Adrenal gland (tissue), 12 donors: Measurements from ENCODE around the gene ENPP7. TPM values are rescaled to one million over a fixed set of nuclear protein-coding genes. Genes with fewer than 3 reads are reported as not detected.

Experiments
- DNase-seq, 7 donors: peaks; one replicate each; pipeline ENCODE4 v3.0.0-alpha.2; 2019 to 2020
- H3K27ac ChIP-seq, 5 donors: fragments of 200-600 bp; sonication (generic) in 4 of 5; 1 replicate in 3 of 5; 2 replicates in 2 of 5; pipeline versions ENCODE4 v1.5.1 to v1.8.0; 2016 to 2020; ENCODE audit warnings: mild to moderate bottlenecking in 1 of 5
- H3K27me3 ChIP-seq: fragments of 200-600 bp; 2 replicates; pipeline ENCODE4 v1.8.0; 2021
- H3K36me3 ChIP-seq, 2 donors: fragments of 200-600 bp; replicated peaks in 1 of 2; 1 replicate in 1 of 2; 2 replicates in 1 of 2; pipeline versions ENCODE4 v1.5.1 to v1.8.0; 2018 to 2022
- H3K4me1 ChIP-seq, 2 donors: fragments of 200-600 bp; replicated peaks in 1 of 2; 1 replicate in 1 of 2; 2 replicates in 1 of 2; pipeline versions ENCODE4 v1.5.1 to v1.8.0; 2018 to 2021
- H3K4me3 ChIP-seq, 4 donors: fragments of 200-600 bp; sonication (generic) in 3 of 4; one replicate each; pipeline ENCODE4 v1.5.1; 2016 to 2018
- H3K9me3 ChIP-seq, 3 donors: fragments of 200-600 bp; sonication (generic) in 1 of 3; replicated peaks in 1 of 3; 1 replicate in 2 of 3; 2 replicates in 1 of 3; pipeline versions ENCODE4 v1.5.1 to v1.8.0; 2016 to 2021
- CTCF ChIP-seq, 6 experiments: fragments of 450-650 bp in 4 of 6; fragments of 200-600 bp in 2 of 6; sonication (generic) in 1 of 6; IDR thresholded peaks; 1 replicate in 5 of 6; 2 replicates in 1 of 6; pipeline versions ENCODE4 v1.5.1 to v1.8.0; 2016 to 2021; ENCODE audit warnings: antibody characterized with exemption in 6 of 6, mild to moderate bottlenecking in 2 of 6, moderate library complexity in 1 of 6
- POLR2A ChIP-seq, 2 donors: fragments of 450-650 bp; IDR thresholded peaks; one replicate each; pipeline ENCODE4 v1.6.1; 2017; ENCODE audit warnings: antibody characterized with exemption in 2 of 2, mild to moderate bottlenecking in 2 of 2, moderate library complexity in 1 of 2
- WGBS, 4 donors: extraction: QIAGEN DNeasy Blood & Tissue Kit in 2 of 4; methylation state at CpG; one replicate each; pipeline versions ENCODE4 v1.1.5 to v1.1.7; 2013 to 2017; 5-methylcytosine and 5-hydroxymethylcytosine counted together
- intact Hi-C, 2 donors: fragments of 100-400 bp; cut with DNase I; formaldehyde crosslinking; loops; one replicate each; pipeline versions ENCODE4 v1.14.1 to v1.15.0; 2022 to 2023
- polyA plus RNA-seq, 3 donors: library from polyadenylated mRNA; stranded (reverse); fragments of 200-250 nt in 2 of 3; fragments of 350-450 nt in 1 of 3; fragmentation: Illumina TruSeq in 1 of 3; extraction: RNeasy Lipid Tissue Mini Kit (QIAGEN cat#74804) in 1 of 3; gene quantifications; one replicate each; pipeline ENCODE4 v1.2.3, GENCODE V29; 2013 to 2014
- total RNA-seq, 9 donors: library from RNA; depleted of rRNA in 4 of 9; stranded (reverse); fragments of >200 nt in 4 of 9; fragments of 120-200 nt in 1 of 9; fragmentation: NEBNext Ultra II Directional in 1 of 9; extraction: Animal tissue kit (Norgen Biotek cat#: 25700) in 1 of 9; gene quantifications; one replicate each; pipeline versions ENCODE4 v1.1.0 to v1.2.4, GENCODE V29; 2013 to 2023
- donor health status: healthy with polysubstance abuse.
- donor health status: Bipolar disorder and iron deficiency.
- donor health status: DM: yes; HTN: yes; CAD: no.
- donor health status: DM: no; HTN: no; CAD: no.
- donor health status: DM: no; HTN: no; CAD: no.
- donor health status: DM: yes; HTN: yes; CAD: no.

Gene ENPP7
- total and polyA plus RNA-seq, 12 donors, result 0.39 TPM; not detected in 11

- no peak overlapping the region for H3K4me3 ChIP-seq
- DNase-seq, result no peak
- H3K36me3 ChIP-seq, result no peaks in the 10 kb centered on the region
- peaks cover 14% of the 10 kb centered on the region for H3K27me3 ChIP-seq
- no peaks in the 10 kb centered on the region for H3K9me3 ChIP-seq
- no peaks in the 10 kb centered on the region for H3K4me1 ChIP-seq
- 75 to 88% (median 83%) methylated on average over 9 of the region's 9 CpGs for WGBS, 4 donors
- H3K27ac ChIP-seq, result no peak overlapping the region
- intact Hi-C loops, result loop anchor here (5.0 to 10.0 kb wide), 2 partner anchors 300 to 302 kb away; no protein-coding TSS in a partner anchor
- TF ChIP-seq POLR2A (IDR thresholded peaks at IDR 0.05) (no peak), CTCF (IDR thresholded peaks at IDR 0.05) (no peak)
These were observed 26.1 kb upstream of the ENPP7 start for GRCh38 chr17:79704691-79705090.

GRCh38 chr17:79705674-79706073, 25.1 kb upstream of the ENPP7 start:
- intact Hi-C loops, result loop anchor here (5.0 to 10.0 kb wide), 2 partner anchors 301 to 303 kb away; no protein-coding TSS in a partner anchor
- Histone ChIP-seq H3K4me1 (no peaks in the 10 kb centered on the region), H3K4me3 (no peak overlapping the region), H3K27ac (no peak overlapping the region), H3K36me3 (no peaks in the 10 kb centered on the region), H3K9me3 (no peaks in the 10 kb centered on the region), H3K27me3 (peaks cover 14% of the 10 kb centered on the region)
- DNase-seq, result no peak
- TF ChIP-seq CTCF (IDR thresholded peaks at IDR 0.05), result no peak
- TF ChIP-seq POLR2A (IDR thresholded peaks at IDR 0.05), result no peak
- WGBS, 4 donors, result 73 to 76% (median 75%) methylated on average over 16 to 20 of the region's 20 CpGs

GRCh38 chr17:79706931-79707850, 23.6 kb upstream of the ENPP7 start:
- Histone ChIP-seq H3K36me3 (no peaks in the 10 kb centered on the region), H3K27me3 (peaks cover 13% of the 10 kb centered on the region), H3K9me3 (no peaks in the 10 kb centered on the region), H3K4me1 (no peaks in the 10 kb centered on the region), H3K4me3 (no peak overlapping the region), H3K27ac (no peak overlapping the region)
- 50 to 86% (median 70%) methylated on average over 3 to 25 of the region's 25 CpGs for WGBS, 4 donors
- DNase-seq, result no peak
- TF ChIP-seq CTCF (IDR thresholded peaks at IDR 0.05) (no peak), POLR2A (IDR thresholded peaks at IDR 0.05) (no peak)
- intact Hi-C loops, result loop anchor here (5.0 to 10.0 kb wide), 2 partner anchors 302 to 305 kb away; no protein-coding TSS in a partner anchor
